ENCODE measurements around the gene MKNK2. TPM values are rescaled to one million over a fixed set of nuclear protein-coding genes. Genes with fewer than 3 reads are reported as not detected.

MKNK2 gene
- total and polyA plus RNA-seq, 10 of the 15 experiments (the other 5 are each of a cell fraction or from before 2014, with no cell fraction given) = 9.6 to 365 (median 69.9) TPM

DNA sequence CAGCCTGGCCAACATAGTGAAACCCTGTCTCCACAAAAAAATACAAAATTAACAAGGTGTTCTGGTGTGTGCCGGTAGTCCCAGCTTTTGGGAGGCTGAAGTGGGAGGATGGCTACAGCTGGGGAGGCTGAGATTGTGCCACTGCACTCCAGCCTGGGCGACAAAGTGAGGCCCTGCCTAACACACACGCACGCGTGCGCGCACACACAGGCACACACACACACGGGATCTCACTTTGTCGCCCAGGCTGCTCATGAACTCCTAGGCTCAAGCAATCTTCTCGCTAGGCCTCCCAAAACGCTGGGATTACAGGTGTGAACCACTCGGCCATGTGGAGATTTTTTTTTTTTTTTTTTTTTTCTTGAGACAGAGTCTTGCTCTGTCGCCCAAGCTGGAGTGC is 32.3 kb downstream of the MKNK2 start:
- BruUV-seq (replicated peaks) = no TSS peak
- in situ Hi-C loops (cut with MboI) = loop anchor here (5.0 kb wide), 1 partner anchor 64 kb away; no protein-coding TSS in a partner anchor

GRCh38 chr19:2016041-2016807 is 34.8 kb downstream of the MKNK2 start:
- H3K27me3 ChIP-seq (replicated peaks in 1 of 2; ENCODE audit: control insufficient read depth in 2 of 2, insufficient read depth in 2 of 2, low read length in 1 of 2) = no peaks in the 10 kb centered on the region
- ATAC-seq = peak; percentile 82
- peaks cover 16% of the 10 kb centered on the region for H3K79me2 ChIP-seq (ENCODE audit: control insufficient read depth, insufficient read depth, low read length)
- no TSS peak for BruUV-seq (replicated peaks)
- H3K9me3 ChIP-seq (replicated peaks; ENCODE audit: control insufficient read depth, insufficient read depth, low read length) = no peaks in the 10 kb centered on the region
- ChIA-PET CTCF (interaction anchor here (0.7 to 1.2 kb wide), 3 partner anchors 31 to 118 kb away, joined by 3 to 4 read pairs (median 3); no protein-coding TSS in a partner anchor), RAD21 (ENCODE audit: unreplicated experiment) (interaction anchor here (1.0 kb wide), 1 partner anchor 152 kb away, joined by 4 read pairs; no protein-coding TSS in a partner anchor), SMC1A (ENCODE audit: uncharacterized antibody, unreplicated experiment) (interaction anchor here (0.8 kb wide), 1 partner anchor 84 kb away, joined by 3 read pairs; no protein-coding TSS in a partner anchor), POLR2A (interaction anchor here (1.3 kb wide), 1 partner anchor 77 kb away, joined by 3 read pairs; no protein-coding TSS in a partner anchor)
- no peak overlapping the region for H3K27ac ChIP-seq (ENCODE audit: control insufficient read depth, insufficient read depth)
- peaks cover 9% of the 10 kb centered on the region for H3K4me1 ChIP-seq (ENCODE audit: control insufficient read depth, insufficient read depth, low read length)
- intact Hi-C loops (cut with micrococcal nuclease; ENCODE audit: unreplicated experiment) (loop anchor here (5.0 kb wide), 3 partner anchors 46 to 109 kb away; partner anchors contain the start of genes ADAT3 and SCAMP4), in situ Hi-C loops (cut with MboI) (loop anchor here (5.0 kb wide), 1 partner anchor 66 kb away; no protein-coding TSS in a partner anchor)
- no peak overlapping the region for H3K9ac ChIP-seq (ENCODE audit: control insufficient read depth, insufficient read depth, low read length)
- H4K20me1 ChIP-seq (ENCODE audit: control insufficient read depth, insufficient read depth) = no peaks in the 10 kb centered on the region
- WGBS (ENCODE audit: insufficient coverage, insufficient replicate concordance, low lambda C conversion rate, missing lambda C conversion rate) = 60% methylated on average over 20 of the region's 23 CpGs
- DNase-seq (ENCODE audit: low read depth, low spot score) = peak; percentile 46
- no peak for TF ChIP-seq POLR2A (IDR thresholded peaks at IDR 0.05; ENCODE audit: low read depth, low read length)
- TF ChIP-seq, protein P1, sequence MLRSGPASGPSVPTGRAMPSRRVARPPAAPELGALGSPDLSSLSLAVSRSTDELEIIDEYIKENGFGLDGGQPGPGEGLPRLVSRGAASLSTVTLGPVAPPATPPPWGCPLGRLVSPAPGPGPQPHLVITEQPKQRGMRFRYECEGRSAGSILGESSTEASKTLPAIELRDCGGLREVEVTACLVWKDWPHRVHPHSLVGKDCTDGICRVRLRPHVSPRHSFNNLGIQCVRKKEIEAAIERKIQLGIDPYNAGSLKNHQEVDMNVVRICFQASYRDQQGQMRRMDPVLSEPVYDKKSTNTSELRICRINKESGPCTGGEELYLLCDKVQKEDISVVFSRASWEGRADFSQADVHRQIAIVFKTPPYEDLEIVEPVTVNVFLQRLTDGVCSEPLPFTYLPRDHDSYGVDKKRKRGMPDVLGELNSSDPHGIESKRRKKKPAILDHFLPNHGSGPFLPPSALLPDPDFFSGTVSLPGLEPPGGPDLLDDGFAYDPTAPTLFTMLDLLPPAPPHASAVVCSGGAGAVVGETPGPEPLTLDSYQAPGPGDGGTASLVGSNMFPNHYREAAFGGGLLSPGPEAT (IDR thresholded peaks at IDR 0.05; ENCODE audit: low read depth) = peak; percentile 12; the same call in 1 of the 2 replicates
- TF ChIP-seq IKZF1 (conservative IDR thresholded peaks at IDR 0.05) = peak; percentile 67
- no peak for TF ChIP-seq CHD2 (IDR thresholded peaks at IDR 0.05; ENCODE audit: borderline replicate concordance, low read depth, low read length)
- peak; percentile 39 to 47; a peak in 2 of 4 replicates for TF ChIP-seq IKZF2 (IDR thresholded peaks at IDR 0.05)
- no peak for TF ChIP-seq USF1 (IDR thresholded peaks at IDR 0.05; ENCODE audit: borderline replicate concordance, extremely low read length, insufficient read depth, low read depth, low read length)
- TF ChIP-seq PAX5 (IDR thresholded peaks at IDR 0.05; ENCODE audit: borderline replicate concordance, low read depth, low read length) = peak; percentile 12; the same call in 1 of the 2 replicates
- 0 out of 2 replicates have a peak, but pooled peaks have one; percentile 14 for TF ChIP-seq NR2F1 (conservative IDR thresholded peaks at IDR 0.05)
- peak overlapping the region; percentile 48 for H3K4me3 ChIP-seq
- no peaks in the 10 kb centered on the region for H3K36me3 ChIP-seq (ENCODE audit: control insufficient read depth in 2 of 2, insufficient read depth in 2 of 2, low read length in 1 of 2)
- H2AFZ ChIP-seq (ENCODE audit: control insufficient read depth, low read depth, low read length) = no peak overlapping the region; the same call in 1 of the 2 replicates
- peak; percentile 57 for FAIRE-seq
- peak overlapping the region; percentile 81 for H3K4me2 ChIP-seq (ENCODE audit: control insufficient read depth, insufficient read depth)

More for the DNA sequence above, 32.3 kb downstream of the MKNK2 start:
- TF ChIP-seq GATAD2B (conservative IDR thresholded peaks at IDR 0.05; ENCODE audit: low read depth) = no peak
- H3K9ac ChIP-seq (ENCODE audit: control insufficient read depth, insufficient read depth, low read length) = no peak overlapping the region
- no peak overlapping the region for H3K4me3 ChIP-seq
- peaks cover 16% of the 10 kb centered on the region for H3K79me2 ChIP-seq (ENCODE audit: control insufficient read depth, insufficient read depth, low read length)
- H2AFZ ChIP-seq (ENCODE audit: control insufficient read depth, low read depth, low read length) = no peak overlapping the region
- WGBS (ENCODE audit: insufficient coverage, insufficient replicate concordance, low lambda C conversion rate, missing lambda C conversion rate) = 82% methylated on average over 12 of the region's 13 CpGs
- CTCF ChIA-PET = interaction anchor here (0.7 to 2.4 kb wide), 7 partner anchors 16 to 130 kb away, joined by 3 to 18 read pairs (median 3); no protein-coding TSS in a partner anchor
- FAIRE-seq (no peak), ATAC-seq (no peak), DNase-seq (ENCODE audit: low read depth, low spot score) (no peak)
- no peaks in the 10 kb centered on the region for H3K36me3 ChIP-seq (ENCODE audit: control insufficient read depth in 2 of 2, insufficient read depth in 2 of 2, low read length in 1 of 2)
- no peaks in the 10 kb centered on the region for H4K20me1 ChIP-seq (ENCODE audit: control insufficient read depth, insufficient read depth)
- POLR2A ChIA-PET = interaction anchor here (0.6 to 0.7 kb wide), 4 partner anchors 29 to 448 kb away, joined by 3 to 6 read pairs (median 4); no protein-coding TSS in a partner anchor
- H3K4me2 ChIP-seq (ENCODE audit: control insufficient read depth, insufficient read depth) = no peak overlapping the region
- H3K9me3 ChIP-seq (replicated peaks; ENCODE audit: control insufficient read depth, insufficient read depth, low read length) = no peaks in the 10 kb centered on the region; the same call in 2 of the 3 replicates
- intact Hi-C loops (cut with micrococcal nuclease; ENCODE audit: unreplicated experiment) = loop anchor here (2.0 to 5.0 kb wide), 4 partner anchors 44 to 111 kb away; partner anchors contain the start of genes ADAT3 and SCAMP4
- no peaks in the 10 kb centered on the region for H3K27me3 ChIP-seq (replicated peaks in 1 of 2; ENCODE audit: control insufficient read depth in 2 of 2, insufficient read depth in 2 of 2, low read length in 1 of 2)
- peaks cover 9% of the 10 kb centered on the region for H3K4me1 ChIP-seq (ENCODE audit: control insufficient read depth, insufficient read depth, low read length)
- RAD21 ChIA-PET (ENCODE audit: unreplicated experiment) = interaction anchor here (0.7 to 2.3 kb wide), 7 partner anchors 23 to 374 kb away, joined by 3 to 9 read pairs (median 4); partner anchors contain the start of gene AP3D1
- SMC1A ChIA-PET (ENCODE audit: uncharacterized antibody, unreplicated experiment) = interaction anchor here (1.1 to 1.4 kb wide), 3 partner anchors 36 to 86 kb away, joined by 3 to 5 read pairs (median 3); no protein-coding TSS in a partner anchor
- H3K27ac ChIP-seq (ENCODE audit: control insufficient read depth, insufficient read depth) = no peak overlapping the region
